NOMO-1 (cell line): ENCODE measurements around the gene ACOT9.
"Not testable (repeated sequence)": the region's sequence is repeated elsewhere in the genome, so short reads cannot be mapped to it uniquely, and the experiment has no call there.

Experiments
- DNase-seq, 2 experiments: peaks; one replicate each; lab custom pipeline; 2025; ENCODE audit not compliant: unreplicated experiment in 2 of 2; lab: John Stamatoyannopoulos, UW

The ACOT9 gene

DNA sequence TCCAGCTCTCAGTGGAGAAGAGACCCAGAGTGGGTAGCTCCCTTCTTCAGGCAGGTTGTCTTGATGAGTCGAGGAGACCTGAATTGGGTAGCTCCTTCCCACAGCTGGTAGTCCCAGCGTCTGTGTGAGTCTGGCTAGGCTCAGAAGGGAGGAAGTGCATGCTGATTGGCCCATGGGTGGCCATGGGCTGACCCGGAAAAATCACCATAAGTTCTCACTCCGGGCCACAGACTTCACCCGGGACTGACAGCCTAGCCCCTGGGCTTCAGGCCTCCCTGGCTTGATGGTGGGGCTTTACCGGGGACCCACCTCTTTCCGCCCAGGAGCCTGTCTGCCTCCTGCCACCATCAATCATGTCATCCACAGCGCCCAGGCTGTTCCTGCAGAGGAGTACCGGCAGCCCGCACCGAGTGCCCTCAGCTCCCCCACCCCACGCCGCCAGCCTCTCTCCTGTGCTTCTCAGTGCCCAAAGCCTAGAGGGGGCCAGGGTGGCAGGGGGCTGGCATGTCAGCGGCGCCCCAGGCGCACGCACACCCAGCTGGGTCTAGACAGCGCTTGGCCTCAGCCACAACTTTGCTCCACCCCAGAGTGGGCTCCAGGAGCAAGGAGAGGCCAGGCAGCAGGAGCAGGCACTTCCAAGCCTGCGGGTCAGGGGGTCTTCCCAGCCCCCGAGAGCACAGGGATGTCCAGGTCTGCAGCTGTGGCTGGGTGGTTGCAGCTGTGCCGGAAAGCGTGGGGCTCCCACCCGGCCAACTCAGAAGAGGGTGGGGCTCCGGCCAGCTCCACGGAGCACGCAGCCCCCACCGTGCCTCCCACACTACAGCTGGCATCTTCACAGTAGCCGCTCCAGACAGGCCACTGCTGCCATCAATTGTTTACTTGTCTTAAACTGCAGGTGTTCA, 23.8 kb upstream of the ACOT9 start:
- no peak for DNase-seq

DNA sequence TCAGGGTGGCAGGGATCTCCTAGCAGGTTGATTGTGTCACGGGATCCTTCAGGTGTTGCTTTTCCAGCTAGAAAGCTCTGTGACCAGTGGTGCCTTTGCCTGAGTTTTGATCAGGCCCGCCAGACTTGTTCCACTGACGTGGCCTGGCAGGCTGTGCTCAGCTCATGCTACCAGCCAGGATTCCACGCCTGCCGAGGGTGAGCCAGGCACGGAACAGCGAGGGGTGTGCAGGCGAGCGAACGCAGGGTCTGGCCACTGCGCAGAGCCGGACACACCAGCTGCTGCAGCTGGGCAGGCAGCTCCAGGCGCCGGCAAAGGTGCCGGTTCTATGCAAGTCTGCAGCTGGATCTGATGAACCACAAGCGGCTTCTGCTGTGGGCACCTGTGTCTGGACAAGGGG, 22.8 kb upstream of the ACOT9 start:
- no peak for DNase-seq

DNA sequence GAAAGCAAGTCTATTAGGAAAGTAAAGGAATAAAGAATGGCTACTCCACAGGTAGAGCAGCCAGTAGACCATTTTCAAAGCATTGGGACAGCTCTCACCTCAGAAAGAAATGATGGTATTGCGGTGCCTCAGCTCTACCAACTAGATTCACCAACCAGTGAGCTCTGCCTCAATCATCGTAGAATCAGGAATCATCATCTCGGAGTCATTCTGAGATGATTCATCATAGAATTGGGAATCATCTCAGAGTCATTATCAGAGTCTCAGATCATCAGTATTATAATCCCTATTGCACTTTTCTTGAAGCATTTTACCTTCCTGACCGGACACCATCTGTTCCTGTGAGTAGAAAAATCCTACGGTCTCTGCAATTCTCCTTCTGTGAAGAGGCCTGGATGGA, 22.4 kb upstream of the ACOT9 start:
- no peak for DNase-seq

GRCh38 chrX:23764188-23764984, 21.3 kb upstream of the ACOT9 start:
- DNase-seq = no peak

DNA sequence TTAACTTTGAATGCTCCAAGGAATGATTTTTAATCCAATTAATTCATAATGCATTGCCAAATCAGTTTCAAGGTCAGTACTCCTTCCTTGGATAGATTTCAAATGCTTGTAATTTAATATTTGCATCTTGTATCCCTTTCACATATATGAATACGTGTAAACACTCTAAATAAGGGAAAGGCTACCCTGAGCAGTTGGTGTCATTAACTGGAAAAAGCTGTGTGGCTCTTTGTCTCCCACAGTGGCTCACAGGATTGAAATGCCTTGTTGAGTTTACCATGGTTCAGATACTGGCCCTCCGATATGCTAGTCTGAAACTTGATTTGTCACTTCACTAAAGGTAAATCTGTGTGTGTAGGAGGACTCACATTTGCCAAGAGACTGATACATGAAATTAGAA, 16.7 kb upstream of the ACOT9 start:
- DNase-seq = no peak

GRCh38 chrX:23756165-23756564, 13.1 kb upstream of the ACOT9 start:
- DNase-seq = peak; percentile 44 to 65

- no peak for DNase-seq
Observed at GRCh38 chrX:23754664-23755063, 11.6 kb upstream of the ACOT9 start.

DNA sequence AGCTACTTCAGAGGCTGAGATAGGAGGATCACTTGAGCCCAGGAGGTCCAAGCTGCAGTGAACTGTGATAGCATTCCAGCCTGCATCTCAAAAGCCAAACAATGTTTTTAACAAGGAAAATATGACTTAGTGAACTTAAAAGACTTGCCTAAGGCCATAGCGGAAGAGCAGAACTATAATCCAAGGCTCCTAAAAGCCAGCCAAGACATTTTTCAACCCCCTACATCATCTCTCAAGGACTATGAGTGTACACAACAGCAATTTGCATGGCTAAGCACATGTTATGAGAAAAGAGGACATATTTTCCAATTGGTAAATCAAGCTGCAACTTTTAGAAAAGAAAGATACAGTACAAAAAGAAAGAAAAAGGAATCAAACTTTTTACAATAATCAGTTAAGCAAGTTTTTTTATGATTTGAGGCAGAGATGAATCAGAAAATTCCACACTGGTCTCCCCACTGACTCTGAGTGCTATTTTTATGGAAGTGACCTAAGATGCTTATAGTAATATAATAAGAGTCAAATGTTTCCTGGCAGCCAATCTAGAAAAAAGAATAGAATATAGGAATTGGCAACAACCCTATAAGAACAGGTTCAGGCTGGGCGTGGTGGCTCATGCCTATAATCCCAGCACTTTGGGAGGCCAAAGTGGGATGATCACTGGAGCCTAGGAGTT, 9.8 kb upstream of the ACOT9 start:
- no peak for DNase-seq

DNA sequence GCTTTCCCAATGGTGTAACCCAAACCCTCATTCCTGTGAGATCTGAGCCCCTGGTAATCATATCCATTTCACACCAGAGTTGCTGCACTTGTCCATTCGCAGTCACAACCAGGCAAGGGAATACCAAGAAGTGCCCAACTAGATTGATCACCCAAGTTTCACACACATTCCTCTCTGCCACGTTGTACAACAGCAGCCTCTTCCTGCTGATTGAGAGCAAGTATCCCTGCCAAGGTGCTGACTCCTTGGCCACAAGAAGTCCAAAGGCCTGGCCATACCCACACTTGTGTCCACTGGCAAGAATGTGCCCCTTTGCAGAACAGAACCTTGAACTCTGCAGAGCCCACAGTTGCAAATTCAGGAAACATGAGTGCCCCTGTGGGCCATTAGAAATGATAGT, 6.5 kb upstream of the ACOT9 start:
- DNase-seq = no peak

DNA sequence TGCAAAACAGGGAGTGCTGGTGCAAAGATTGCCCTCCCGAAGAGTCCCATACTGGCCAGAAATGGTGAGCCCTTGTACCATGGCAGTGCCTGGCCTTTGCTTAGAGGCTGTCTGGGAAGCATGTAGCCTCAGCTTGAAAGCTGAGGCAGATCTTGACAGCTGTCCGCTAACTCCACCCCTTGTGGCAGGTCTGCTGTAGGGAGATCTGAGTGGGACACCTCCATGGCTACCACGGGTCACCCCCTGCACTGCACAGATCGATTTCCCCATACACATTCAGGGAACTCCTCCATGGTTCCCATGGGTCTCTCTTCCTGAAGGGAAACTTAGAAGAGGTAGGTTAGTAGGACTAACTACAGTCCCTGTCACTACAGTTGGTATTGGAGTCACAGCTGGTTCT, 6.1 kb upstream of the ACOT9 start:
- no peak for DNase-seq

DNA sequence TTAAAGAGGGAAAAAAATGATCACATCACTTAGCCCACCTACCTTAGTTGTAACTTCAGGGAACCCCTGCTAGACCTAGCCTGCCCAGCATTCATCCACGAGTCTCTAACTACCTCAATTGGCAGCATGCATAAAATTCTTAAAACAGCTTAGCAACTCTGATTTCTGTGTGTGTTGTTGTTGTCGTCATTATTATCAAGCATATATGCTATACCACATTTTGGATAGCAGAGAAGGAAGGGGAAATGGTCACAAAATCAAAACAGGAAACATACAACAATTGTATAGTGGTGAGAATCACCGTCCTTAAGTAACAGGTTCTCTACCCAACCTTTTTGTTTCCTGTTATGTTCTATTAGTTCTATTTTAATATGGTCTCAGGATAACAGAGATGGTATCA, 2.7 kb upstream of the ACOT9 start:
- DNase-seq = no peak

- not testable (repeated sequence) for DNase-seq
Observed at GRCh38 chrX:23743623-23743971, 521 bp upstream of the ACOT9 start.

GRCh38 chrX:23742174-23742696, 841 bp downstream of the ACOT9 start:
- DNase-seq = no peak

- no peak for DNase-seq
Observed at GRCh38 chrX:23737413-23737812, 5.7 kb downstream of the ACOT9 start.

DNA sequence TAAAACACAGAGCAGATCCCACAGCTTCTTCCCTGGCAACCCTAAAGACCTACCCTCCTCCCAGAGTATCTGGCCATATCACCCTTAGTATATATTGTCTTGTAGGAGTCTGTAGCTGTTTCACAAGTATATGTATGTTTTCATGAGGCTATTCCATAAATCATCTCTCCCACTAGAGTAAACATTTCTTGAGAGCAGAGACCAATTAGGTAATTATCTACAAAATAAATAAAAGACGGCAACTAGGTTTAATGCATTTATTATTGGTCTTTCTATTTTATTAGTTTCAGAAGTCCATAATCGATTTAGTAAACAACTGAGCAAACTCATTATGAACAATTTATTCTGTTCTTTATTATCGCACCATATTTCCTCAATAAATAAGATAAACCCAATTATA, 7.0 kb downstream of the ACOT9 start:
- no peak for DNase-seq

GRCh38 chrX:23732704-23733103, 10.4 kb downstream of the ACOT9 start:
- DNase-seq = peak in 1 of 2 experiments; percentile 76

DNA sequence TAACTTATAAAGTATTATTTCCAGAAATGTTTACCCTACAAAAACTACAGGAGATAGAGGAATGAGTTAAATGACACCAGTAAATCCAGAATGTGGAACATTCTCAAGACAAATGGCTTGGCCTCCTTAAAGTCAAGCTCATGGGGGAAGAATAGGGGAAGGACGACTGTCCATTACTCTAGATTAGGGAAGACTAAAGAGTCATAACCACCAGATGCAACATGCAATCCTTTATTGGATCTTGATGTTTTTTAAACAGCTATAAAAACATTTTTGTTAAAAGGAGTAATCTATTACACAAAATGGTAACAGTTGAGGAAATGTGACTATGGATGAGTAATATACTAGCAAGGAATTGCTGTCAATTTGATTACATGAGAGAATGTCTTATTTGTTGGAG, 11.1 kb downstream of the ACOT9 start:
- no peak for DNase-seq

- no peak for DNase-seq
Observed at GRCh38 chrX:23729214-23729613, 13.9 kb downstream of the ACOT9 start.

- no peak for DNase-seq
Observed at GRCh38 chrX:23727206-23727605, 15.9 kb downstream of the ACOT9 start.

DNA sequence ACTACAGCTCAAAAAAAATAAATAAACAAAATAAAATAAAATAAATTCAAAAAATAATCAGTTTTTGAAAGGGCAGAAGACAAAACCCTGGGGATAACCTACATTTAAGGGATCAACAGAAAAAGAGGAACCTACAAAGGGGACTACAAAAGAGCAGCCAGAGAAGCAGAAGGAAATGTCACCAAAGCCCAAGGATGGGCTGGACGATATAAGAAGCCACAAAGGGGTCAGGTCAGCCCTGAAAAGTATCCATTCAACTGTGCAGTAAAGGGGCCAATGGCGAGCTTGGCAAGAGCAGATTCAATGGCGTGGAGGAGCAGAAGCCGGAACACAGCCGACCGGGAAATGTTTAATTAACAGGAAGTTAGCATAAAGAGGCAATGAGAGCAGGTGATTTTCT, 16.9 kb downstream of the ACOT9 start:
- peak; percentile 32 to 60 for DNase-seq

DNA sequence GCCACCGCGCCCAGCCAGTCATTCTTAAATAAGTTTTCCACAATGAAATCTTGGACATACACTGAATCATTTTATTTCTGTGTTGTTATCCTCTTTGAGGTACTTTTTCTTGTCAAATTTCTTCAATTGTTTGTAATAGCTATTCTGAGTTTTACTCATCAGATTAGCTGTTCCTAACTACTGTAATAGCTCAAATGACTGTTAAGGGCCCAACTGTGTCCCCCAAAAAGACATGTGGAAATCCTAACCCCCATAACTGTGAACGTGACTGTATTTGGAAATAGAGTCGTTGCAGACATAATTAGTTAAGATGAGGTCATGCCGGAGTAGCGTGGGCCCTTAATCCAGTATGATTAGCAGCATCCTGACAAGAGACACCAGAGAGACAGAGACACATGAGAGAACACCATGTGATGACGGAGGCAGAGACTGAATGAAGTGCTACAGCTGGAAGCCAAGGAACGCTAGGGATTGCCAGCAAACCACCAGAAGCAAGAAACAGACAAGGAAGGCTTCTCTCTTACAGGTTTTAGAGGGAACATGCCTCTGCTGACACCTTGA, 22.9 kb downstream of the ACOT9 start:
- no peak for DNase-seq
